Iris pigment epithelial cell (primary cell): Measurements from ENCODE around the gene FBXO17.
"Not testable (repeated sequence)": the region's sequence is repeated elsewhere in the genome, so short reads cannot be mapped to it uniquely, and the experiment has no call there.

Experiments
- DNase-seq: peaks from one replicate; pipeline ENCODE4 v3.0.0-alpha.2; 2011; ENCODE audit warnings: low read depth

Gene FBXO17

GRCh38 chr19:38980583-38981374 is 5.2 kb upstream of the FBXO17 start:
- DNase-seq = no peak

GRCh38 chr19:38979812-38980211 is 4.3 kb upstream of the FBXO17 start:
- DNase-seq = no peak

GRCh38 chr19:38978326-38978689 is 2.8 kb upstream of the FBXO17 start:
- no peak for DNase-seq

DNA sequence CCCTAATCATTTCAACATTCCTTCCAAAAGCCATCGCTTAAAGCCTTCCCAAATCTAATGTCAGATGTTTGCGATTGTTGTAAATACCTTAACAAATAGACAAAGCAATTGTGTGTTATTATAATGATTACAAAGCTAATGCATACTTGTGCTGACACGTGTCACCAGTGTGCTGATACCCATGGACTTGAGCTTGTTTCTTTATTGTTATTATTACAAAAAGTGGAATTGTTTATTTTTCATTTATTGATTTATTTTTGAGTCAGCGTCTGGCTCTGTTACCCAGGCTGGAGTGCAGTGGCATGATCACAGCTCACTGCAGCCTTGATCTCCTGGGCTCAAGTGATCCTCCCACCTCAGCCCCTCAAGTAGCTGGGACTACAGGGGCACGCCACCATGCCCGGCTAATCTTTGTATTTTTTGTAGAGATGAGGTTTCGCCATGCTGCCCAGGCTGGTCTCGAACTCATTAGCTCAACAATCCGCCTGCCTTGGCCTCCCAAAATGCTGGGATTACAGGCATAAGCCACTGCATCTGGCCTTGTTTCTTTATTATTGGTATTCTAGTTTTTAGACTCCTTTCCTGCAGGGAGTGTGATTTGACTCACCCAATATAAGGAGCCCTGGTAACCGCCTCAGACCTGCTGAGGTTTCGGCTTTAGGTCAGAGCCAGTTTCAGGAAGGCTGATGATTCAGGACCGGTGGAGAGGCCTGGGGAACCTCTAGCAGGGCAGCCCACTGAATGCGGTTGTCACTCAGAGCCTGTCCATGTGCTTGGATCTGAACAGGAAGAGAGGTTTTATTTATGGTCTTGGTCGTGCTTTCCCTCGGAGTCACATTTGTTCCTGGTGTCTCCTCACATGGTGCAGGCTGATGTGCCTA is 2.1 kb upstream of the FBXO17 start:
- peak; percentile 69 for DNase-seq

DNA sequence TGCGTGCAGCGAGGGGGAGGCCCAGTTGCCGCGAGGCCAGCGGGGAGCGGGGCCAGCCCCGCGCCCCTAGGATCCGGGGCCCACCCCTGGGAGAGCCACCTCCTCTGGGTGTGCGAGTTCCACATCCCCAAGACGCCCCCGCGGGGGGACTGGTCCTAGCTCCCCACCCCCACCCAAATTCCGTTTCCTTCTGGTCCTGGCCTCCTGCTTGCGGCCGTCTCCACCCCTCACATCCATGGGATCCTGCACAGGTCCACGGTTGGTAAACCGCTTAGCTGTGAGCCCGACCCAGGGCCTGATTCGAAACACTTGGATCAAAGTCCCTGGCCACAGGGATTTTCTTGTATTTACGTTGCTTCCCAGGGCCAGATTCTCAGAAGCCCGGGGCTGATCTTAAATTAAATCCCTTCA is 324 bp upstream of the FBXO17 start:
- DNase-seq = peak; percentile 39

- no peak for DNase-seq
Observed at GRCh38 chr19:38974624-38975213, 823 bp downstream of the FBXO17 start.

DNA sequence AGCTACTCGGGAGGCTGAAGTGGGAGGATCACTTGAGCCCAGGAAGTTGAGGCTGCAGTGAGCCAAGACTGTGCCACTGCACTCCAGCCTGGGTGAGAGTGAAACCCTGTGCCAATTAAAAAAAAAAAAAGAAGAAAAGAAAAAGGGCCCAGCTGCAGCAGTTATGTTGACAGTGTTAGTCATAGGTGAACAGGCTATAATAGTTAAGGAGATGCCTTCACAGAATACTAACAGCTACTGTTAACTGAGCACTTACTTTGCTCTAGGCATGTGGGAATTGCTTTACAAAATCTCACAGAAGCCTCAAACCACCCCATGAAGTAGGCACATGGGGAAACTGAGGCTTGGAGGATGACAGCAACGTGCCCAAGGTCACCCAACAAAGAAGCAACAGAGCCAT is 3.9 kb downstream of the FBXO17 start:
- DNase-seq = no peak

- DNase-seq = peak; percentile 64
Observed at GRCh38 chr19:38970664-38971532, 4.6 kb downstream of the FBXO17 start.

GRCh38 chr19:38966149-38966548 is 9.4 kb downstream of the FBXO17 start:
- not testable (repeated sequence) for DNase-seq

- DNase-seq = no peak
Observed at GRCh38 chr19:38964738-38965137, 10.8 kb downstream of the FBXO17 start.

- no peak for DNase-seq
Observed at GRCh38 chr19:38959618-38960017, 15.9 kb downstream of the FBXO17 start.

GRCh38 chr19:38958301-38958700 is 17.2 kb downstream of the FBXO17 start:
- DNase-seq = no peak

DNA sequence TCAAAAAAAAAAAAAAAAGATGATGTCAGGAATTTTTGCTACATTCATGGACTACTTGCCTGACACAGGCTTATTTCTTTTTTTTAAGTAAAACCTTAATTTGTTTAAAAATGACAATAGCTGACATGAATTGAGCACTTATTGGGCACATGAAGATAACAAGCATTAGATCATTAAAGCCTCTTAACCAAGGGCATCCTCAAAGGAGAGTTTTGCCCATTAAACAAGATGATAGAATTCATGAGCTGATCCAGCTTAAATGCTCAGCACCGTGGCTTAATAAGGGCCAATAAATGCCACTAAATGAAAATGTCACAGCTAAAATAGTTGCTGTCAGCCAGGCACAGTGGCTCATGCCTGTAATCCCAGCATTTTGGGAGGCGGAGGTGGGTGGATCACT is 19.3 kb downstream of the FBXO17 start:
- no peak for DNase-seq

DNA sequence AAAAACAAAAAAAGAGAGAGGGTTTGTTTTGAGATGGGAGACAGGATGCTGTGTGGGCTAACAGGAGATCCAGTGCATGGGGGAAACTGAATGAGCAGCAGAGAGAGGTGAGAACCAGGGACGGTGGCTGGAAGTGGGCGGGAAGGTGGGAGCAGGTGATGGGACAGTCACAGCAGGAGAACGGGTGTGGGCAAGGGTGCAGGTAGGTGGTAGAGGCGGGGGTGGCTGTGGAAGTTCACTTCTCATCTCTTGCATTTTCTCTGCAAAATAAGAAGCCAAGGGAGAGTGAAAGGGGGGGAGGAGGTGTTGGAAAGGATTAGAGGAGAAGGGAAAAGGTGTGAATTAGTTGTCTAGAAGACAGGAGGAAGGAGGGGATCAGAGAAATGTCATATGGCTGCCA is 21.9 kb downstream of the FBXO17 start:
- no peak for DNase-seq

- DNase-seq = peak; percentile 36
Observed at GRCh38 chr19:38952395-38953165, 23.0 kb downstream of the FBXO17 start.

DNA sequence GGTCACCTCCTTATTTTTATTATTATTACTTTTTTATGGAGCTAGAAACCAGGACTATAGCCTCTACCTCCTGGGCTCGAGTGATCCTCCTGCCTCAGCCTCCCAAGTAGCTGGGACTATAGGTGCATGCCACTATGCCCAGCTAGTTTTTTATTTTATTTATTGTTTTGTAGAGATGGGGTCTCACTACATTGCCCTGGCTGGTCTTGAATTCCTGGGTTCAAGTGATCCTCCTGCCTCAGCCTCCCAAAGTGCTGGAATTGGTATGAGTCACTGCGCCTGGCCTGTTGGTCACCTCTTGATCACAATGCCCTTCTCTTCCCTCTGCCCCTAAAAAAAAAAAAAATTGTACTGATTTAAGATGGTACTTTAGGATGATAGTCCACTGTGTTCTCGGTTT is 24.4 kb downstream of the FBXO17 start:
- no peak for DNase-seq

DNA sequence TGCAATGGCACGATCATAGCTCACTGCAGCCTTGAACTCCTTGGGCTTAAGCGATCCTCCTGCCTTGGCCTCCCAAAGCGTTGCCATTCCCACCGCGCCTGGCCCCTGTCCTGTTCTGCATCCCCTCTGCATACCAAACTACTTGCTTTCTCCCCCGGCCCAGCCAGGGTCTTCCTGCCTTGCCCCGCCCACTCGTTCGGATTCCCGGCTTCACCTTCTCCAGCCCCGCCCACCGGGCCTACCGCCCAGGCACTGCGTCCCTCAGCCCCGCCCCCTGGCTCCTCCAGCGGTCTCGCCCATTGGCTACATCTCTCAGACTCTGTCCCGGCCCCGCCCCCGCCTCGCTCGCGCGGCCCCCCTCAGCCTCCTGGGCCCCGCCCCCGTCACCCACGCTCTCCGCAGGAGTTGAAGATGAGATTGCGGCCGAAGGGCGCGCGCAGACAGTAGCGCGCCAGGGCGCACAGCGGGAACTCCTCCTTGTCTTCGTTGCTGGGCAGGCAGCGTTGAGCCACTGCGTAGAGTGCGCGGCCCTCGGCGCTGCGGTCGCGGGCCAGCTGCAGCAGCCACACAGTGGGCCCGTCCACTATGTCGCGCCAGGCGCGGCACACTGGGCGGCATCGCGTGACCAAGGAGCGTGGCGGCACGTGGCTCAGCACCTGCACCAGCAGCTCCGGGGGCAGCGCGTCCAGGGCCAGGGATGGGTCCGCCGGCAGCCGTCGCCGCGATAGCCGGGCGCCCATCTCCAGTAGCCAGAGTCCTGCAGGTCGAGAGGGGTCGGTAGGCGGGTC is 25.8 kb downstream of the FBXO17 start:
- DNase-seq = peak; percentile 91

DNA sequence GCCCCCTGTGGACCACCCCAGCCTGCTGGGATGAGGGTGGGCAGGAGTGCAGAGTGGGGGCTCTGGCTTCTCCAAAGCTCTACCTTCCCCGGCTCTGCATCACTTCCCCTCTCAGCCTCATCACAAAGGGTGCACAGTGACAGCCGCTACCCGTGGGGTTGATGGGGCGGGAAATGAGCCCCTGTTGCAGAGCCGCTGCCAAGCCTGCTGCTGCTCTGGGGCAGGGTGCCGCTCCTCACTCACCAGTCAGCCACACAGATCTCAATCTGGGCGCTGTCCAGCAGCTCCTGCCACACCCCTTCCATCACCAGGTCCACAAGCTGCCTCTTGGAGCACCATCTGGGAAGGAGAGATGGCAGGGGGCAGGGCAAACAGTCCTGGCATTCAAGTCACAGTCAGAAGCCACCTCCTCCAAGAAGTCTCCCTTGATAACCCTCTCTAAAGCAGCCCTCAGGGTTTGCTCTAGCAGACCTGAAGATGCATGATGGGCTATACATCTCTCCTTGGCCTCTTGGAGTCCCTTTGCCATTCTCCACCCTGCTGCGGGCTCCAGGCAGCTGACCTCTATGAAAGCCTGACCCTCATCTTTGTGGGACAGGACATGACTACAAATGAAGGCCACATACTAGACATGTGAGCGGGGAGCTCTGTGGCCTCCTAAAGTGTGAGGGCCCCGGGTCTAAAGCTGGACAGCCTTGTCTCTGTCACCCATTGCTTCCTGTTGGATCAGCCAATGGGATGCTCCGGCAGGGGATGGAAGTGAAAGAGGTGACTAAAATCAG is 29.1 kb downstream of the FBXO17 start:
- DNase-seq = no peak

DNA sequence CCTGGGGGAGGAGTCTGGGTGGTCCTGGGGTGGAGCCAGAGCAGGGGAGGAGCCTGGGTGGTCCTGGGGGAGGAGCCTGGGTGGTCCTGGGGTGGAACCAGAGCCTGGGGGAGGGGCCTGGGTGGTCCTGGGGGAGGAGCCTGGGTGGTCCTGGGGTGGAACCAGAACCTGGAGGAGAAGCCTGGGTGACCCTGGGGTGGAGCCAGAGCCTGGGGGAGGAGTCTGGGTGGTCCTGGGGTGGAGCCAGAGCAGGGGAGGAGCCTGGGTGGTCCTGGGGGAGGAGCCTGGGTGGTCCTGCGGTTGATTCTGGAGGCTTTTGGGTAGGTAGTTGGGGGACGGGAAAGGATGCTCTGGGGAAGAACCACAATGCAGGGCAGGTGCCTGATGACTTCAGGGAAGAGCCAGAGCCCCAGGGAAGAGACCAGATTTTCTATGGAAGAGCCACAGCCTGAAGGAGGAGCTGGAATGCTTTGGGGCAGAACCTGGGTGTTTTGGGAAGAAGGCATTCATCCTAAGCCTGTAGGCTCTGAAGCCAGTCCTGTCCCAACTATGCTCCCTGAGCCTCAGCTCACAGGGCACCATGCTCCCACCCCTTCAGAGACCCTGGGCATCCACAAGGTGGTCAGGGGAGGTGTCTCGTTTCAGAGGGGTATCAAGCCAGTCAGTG is 29.8 kb downstream of the FBXO17 start:
- DNase-seq = no peak
